DMS114 treated with DMSO at 0.1 percent for 48 hours (cell line): ENCODE results near the gene KLHL42.
A peak's percentile ranks its signal among the peaks of the same experiment; 100 is the strongest.
"Not testable (repeated sequence)": the region's sequence is repeated elsewhere in the genome, so short reads cannot be mapped to it uniquely, and the experiment has no call there.

Experiments used
- DNase-seq: peaks from one replicate; lab custom pipeline; 2025; ENCODE audit not compliant: unreplicated experiment; lab: John Stamatoyannopoulos, UW

The KLHL42 gene

DNA sequence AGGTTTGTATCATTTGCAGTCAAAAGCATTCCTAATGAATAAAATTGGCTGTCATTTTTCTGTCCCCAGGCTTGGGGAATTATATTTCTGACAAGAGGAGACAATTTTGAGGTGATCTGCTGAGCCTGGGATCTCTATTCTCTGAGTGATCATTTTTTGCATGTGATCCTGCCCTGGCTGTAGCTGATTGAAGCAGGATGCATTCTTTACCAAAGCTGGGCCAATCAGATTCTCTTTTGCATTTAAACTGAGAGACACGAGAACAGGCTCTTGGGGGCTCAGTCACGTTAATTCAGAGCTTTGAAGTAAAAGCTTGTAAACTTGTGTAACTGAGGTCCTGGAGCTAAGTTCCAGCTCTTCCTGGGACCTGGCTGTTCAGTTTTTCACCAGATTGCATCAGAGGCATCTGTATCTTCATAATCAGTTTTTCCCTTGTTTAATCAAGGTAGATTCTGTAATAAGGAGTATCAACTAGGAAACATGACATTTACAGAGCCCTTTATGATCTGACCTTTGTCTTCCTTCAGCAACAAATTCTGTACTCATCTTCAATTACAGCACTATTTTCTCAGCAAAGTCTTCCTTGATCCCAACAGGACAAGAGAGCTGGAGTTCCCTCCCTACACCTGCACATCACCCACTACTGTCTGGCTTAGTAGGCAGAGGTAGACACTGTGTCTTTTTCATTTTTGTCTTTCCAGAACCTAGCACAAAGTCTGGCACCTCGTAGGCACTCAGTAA, 35.0 kb downstream of the KLHL42 start:
- no peak for DNase-seq

DNA sequence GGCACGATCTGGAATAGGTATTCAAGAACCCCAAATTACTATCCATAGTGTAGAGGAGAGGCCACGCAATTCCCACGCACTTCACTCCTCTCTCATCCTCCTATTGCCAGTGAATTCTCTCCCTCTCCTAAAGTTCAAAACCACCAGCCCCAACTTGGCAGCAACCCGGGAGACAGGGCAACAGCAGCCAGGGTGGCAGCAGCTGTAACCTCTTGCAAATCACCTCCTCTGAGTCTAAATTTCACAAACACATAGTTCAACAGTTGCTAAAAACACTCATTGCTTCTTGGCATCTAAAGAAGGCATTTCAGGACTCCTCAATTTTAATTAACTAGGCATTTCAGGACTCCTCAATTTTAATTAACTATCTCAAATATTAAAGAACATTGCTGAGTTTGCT, 37.7 kb downstream of the KLHL42 start:
- no peak for DNase-seq

DNA sequence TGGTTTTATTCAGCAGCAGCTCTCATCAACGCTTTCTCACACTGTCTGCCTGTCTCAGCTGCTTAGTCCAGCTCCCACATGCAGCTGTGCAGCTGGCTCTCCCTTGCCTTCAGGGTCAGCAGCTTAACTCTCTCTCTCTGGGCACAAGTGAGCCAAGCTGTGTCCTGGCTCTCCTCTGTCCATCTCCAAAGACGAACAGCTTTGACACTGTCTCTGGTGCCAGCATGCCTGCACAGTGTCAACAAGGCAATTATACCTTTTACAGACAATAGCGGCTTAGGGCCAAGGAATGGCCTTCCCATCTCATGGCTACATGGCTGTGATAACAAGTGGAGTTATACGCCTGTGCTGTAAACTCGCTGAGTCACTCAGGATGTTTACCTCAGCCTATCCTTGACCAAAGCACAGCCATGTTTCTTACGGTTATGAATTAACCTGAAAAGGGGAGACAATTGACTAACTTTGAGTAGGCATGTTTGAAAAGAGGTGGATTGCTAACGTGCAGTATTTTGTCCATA, 38.4 kb downstream of the KLHL42 start:
- no peak for DNase-seq

DNA sequence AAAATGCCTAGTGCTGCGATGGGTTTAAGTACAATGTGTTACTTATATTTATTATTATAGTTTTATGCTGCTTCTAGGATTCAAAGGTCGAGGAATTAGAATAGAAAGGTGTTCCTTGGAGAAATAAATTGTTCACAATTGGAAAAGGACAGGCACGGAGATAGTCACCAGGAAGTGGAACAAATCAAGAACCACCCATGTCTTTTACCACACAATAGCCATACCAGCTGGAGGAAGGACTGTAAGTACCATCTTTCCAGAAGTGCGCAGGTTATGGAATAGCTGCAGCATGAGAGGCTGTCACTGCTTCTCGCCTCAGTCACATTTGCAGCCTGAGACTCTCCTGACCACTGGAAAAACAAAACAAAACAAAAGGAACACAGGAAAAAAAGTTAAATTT, 40.5 kb downstream of the KLHL42 start:
- DNase-seq = no peak

GRCh38 chr12:27821259-27821973, 41.4 kb downstream of the KLHL42 start:
- DNase-seq = peak; percentile 48

DNA sequence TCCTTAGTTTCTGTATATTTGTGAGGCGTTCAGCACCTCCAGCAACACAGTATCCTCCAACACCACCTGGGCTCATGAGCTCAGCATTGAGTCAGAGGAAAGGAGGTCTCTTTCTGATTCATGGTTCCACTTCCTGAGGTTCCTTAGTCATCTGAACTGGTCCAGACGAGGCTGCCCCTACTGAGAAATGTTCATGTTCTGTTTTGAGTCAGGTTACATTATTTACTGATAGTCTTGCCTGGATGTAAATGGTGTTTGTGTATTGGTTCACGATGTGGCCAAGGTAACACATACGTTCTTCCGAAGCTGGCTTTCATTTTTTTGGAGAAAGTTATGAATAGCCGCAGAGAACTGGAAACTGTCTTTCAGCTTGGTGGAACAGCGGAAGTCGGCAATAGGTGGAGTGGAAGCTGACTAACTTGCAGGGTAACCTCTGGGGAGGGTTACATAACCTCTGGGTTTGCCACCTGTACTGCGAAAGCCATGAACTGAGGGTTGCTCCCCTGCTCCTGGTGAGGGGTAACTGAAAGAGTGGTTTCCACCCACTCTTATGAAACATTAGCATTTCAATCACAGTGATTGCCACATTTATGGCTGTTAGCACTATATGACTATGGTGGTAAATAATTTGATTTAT, 42.2 kb downstream of the KLHL42 start:
- no peak for DNase-seq

GRCh38 chr12:27823038-27823437, 43.0 kb downstream of the KLHL42 start:
- DNase-seq = no peak

GRCh38 chr12:27824126-27824842, 44.3 kb downstream of the KLHL42 start:
- DNase-seq = no peak

- DNase-seq = no peak
Observed at GRCh38 chr12:27826076-27826475, 46.0 kb downstream of the KLHL42 start.

GRCh38 chr12:27828196-27828595, 48.2 kb downstream of the KLHL42 start:
- DNase-seq = no peak

DNA sequence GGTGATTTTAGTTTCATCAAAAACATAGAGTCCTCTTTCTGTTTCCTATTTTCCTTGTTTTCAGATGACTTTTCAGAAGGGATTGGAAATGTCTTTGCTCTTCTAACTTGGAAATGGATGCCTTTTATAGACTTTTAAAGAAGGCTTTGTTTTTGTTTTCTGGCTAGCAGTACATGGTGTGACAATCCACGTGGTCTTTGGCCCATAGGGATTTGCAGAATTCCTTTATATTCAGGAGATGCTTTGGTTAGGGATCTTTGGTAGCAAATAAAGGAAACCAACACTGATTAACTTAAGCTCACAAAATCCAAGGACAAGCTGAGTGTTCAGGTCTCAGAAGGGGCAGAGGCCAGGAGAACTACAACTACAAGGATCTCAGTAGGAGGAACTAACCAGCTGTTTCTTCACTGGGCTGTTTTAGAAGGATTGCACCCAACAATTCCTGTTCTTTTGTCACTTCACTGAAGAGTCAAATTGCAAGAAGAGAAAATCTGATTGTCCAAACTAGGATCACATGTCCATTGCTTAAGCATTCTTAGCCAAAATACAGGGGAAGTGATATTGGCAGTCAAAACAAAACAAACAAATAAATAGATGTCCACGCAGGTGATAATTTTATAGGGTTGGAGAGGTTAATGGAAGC, 58.6 kb downstream of the KLHL42 start:
- DNase-seq = no peak

- no peak for DNase-seq
Observed at GRCh38 chr12:27840229-27840999, 60.4 kb downstream of the KLHL42 start.

DNA sequence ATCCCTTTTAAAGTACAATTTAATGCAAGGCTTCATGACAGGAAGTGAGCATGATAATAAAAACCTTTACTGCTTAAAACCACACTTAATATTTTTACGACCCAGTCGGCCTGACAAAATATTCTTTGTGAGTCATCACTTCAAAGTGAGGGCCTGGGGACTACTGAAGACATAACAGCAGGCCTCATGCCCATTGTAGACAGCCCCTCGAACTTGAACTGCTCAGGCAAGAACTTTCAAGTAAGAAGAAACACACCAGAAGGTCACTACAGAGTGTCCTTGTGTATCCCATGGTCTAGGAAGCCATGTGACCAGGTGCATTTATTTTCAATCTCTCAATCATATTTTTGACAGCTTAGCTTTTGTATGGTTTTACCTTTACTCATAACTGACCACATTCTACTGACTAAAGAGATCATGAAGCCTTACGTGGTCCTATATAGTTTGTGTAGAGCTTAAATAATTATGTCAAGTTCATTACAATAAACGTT, 61.4 kb downstream of the KLHL42 start:
- no peak for DNase-seq

- no peak for DNase-seq
Observed at GRCh38 chr12:27843714-27844245, 63.7 kb downstream of the KLHL42 start.

- no peak for DNase-seq
Observed at GRCh38 chr12:27844366-27845090, 64.5 kb downstream of the KLHL42 start.

GRCh38 chr12:27845187-27845586, 65.2 kb downstream of the KLHL42 start:
- DNase-seq = no peak

DNA sequence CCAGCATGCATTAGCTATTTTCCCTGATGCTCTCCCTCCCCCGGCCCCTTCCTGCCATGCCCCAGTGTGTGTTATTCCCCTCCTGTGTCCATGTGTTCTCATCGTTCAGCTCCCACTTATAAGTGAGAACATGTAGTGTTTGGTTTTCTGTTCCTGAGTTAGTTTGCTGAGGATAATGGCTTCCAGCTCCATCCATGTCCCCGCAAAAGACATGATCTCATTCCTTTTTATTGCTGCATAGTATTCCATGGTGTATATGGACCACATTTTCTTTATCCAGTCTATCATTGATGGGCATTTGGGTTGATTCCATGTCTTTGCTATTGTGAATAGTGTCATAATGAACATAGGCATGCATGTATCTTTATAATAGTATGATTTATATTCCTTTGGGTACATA, 65.7 kb downstream of the KLHL42 start:
- not testable (repeated sequence) for DNase-seq

GRCh38 chr12:27847293-27847692, 67.3 kb downstream of the KLHL42 start:
- DNase-seq = not testable (repeated sequence)

- no peak for DNase-seq
Observed at GRCh38 chr12:27851311-27851710, 71.3 kb downstream of the KLHL42 start.
